ENCODE results near the gene VPS13C.
"Not testable (repeated sequence)": the region's sequence is repeated elsewhere in the genome, so short reads cannot be mapped to it uniquely, and the experiment has no call there.

Gene VPS13C

GRCh38 chr15:62026487-62027262 lies 33.6 kb downstream of the VPS13C start:
- Histone ChIP-seq H3K36me3 (ENCODE audit: control insufficient read depth, insufficient read depth, low read length) (no peaks in the 10 kb centered on the region), H3K23ac (ENCODE audit: low read length) (no peak overlapping the region), H3K27ac (ENCODE audit: low read depth, low read length) (no peak overlapping the region), H4K5ac (ENCODE audit: low read length) (no peak overlapping the region), H3K79me1 (ENCODE audit: low read length) (no peaks in the 10 kb centered on the region), H3K4ac (ENCODE audit: low read depth, low read length) (no peak overlapping the region), H3K56ac (ENCODE audit: low read length) (no peak overlapping the region), H2BK15ac (replicated peaks; ENCODE audit: low read depth) (no peak overlapping the region), H2BK120ac (ENCODE audit: low read depth, low read length) (no peak overlapping the region), H2AK5ac (ENCODE audit: low read length) (no peak overlapping the region), H3K4me3 (ENCODE audit: low read length) (no peak overlapping the region), H3K27me3 (ENCODE audit: insufficient read depth, low read length, poor library complexity) (no peaks in the 10 kb centered on the region), H3K4me1 (ENCODE audit: control insufficient read depth, low read depth, low read length) (no peaks in the 10 kb centered on the region), H3K18ac (ENCODE audit: low read length) (no peak overlapping the region), H3K79me2 (ENCODE audit: control insufficient read depth, insufficient read depth, low read length) (no peaks in the 10 kb centered on the region), H4K8ac (ENCODE audit: low read depth, low read length) (no peak overlapping the region), H2BK5ac (ENCODE audit: low read length) (no peak overlapping the region), H3K4me2 (ENCODE audit: low read length) (no peak overlapping the region), H3K9ac (ENCODE audit: low read length) (no peak overlapping the region)
- DNase-seq = no peak
- 100% methylated on average over 1 of the region's 2 CpGs for WGBS (ENCODE audit: extremely low coverage, insufficient coverage, low lambda C conversion rate)

GRCh38 chr15:62021991-62022600 lies 38.2 kb downstream of the VPS13C start:
- no peak overlapping the region for H3K56ac ChIP-seq (ENCODE audit: low read length)
- H3K27me3 ChIP-seq (ENCODE audit: insufficient read depth, low read length, poor library complexity) = no peaks in the 10 kb centered on the region
- H2BK5ac ChIP-seq (ENCODE audit: low read length) = no peak overlapping the region
- no peaks in the 10 kb centered on the region for H3K4me1 ChIP-seq (ENCODE audit: control insufficient read depth, low read depth, low read length)
- peak; percentile 25 for DNase-seq
- no peak overlapping the region for H3K9ac ChIP-seq (ENCODE audit: low read length)
- no peak overlapping the region for H2AK5ac ChIP-seq (ENCODE audit: low read length)
- H3K36me3 ChIP-seq (ENCODE audit: control insufficient read depth, insufficient read depth, low read length) = no peaks in the 10 kb centered on the region
- no peaks in the 10 kb centered on the region for H3K79me1 ChIP-seq (ENCODE audit: low read length)
- H3K4me3 ChIP-seq (ENCODE audit: low read length) = no peak overlapping the region
- H3K18ac ChIP-seq (ENCODE audit: low read length) = no peak overlapping the region
- no peak overlapping the region for H3K23ac ChIP-seq (ENCODE audit: low read length)
- H4K5ac ChIP-seq (ENCODE audit: low read length) = no peak overlapping the region
- H4K8ac ChIP-seq (ENCODE audit: low read depth, low read length) = no peak overlapping the region
- H2BK15ac ChIP-seq (replicated peaks; ENCODE audit: low read depth) = no peak overlapping the region
- H2BK120ac ChIP-seq (ENCODE audit: low read depth, low read length) = no peak overlapping the region
- H3K79me2 ChIP-seq (ENCODE audit: control insufficient read depth, insufficient read depth, low read length) = no peaks in the 10 kb centered on the region
- no peak overlapping the region for H3K4me2 ChIP-seq (ENCODE audit: low read length)
- WGBS (ENCODE audit: extremely low coverage, insufficient coverage, low lambda C conversion rate) = no CpG with 5 or more reads among the region's 3 CpGs
- H3K27ac ChIP-seq (ENCODE audit: low read depth, low read length) = no peak overlapping the region
- no peak overlapping the region for H3K4ac ChIP-seq (ENCODE audit: low read depth, low read length)

GRCh38 chr15:62020576-62021160 lies 39.6 kb downstream of the VPS13C start:
- no CpG with 5 or more reads among the region's 3 CpGs for WGBS (ENCODE audit: extremely low coverage, insufficient coverage, low lambda C conversion rate)
- no peak overlapping the region for H3K4me2 ChIP-seq (ENCODE audit: low read length)
- H3K27ac ChIP-seq (ENCODE audit: low read depth, low read length) = no peak overlapping the region
- H3K4ac ChIP-seq (ENCODE audit: low read depth, low read length) = no peak overlapping the region
- H4K5ac ChIP-seq (ENCODE audit: low read length) = no peak overlapping the region
- no peaks in the 10 kb centered on the region for H3K27me3 ChIP-seq (ENCODE audit: insufficient read depth, low read length, poor library complexity)
- H3K56ac ChIP-seq (ENCODE audit: low read length) = no peak overlapping the region
- H2BK120ac ChIP-seq (ENCODE audit: low read depth, low read length) = no peak overlapping the region
- no peak overlapping the region for H2BK15ac ChIP-seq (replicated peaks; ENCODE audit: low read depth)
- no peak overlapping the region for H3K18ac ChIP-seq (ENCODE audit: low read length)
- H3K79me2 ChIP-seq (ENCODE audit: control insufficient read depth, insufficient read depth, low read length) = no peaks in the 10 kb centered on the region
- DNase-seq = no peak
- no peak overlapping the region for H2BK5ac ChIP-seq (ENCODE audit: low read length)
- no peak overlapping the region for H4K8ac ChIP-seq (ENCODE audit: low read depth, low read length)
- H3K79me1 ChIP-seq (ENCODE audit: low read length) = no peaks in the 10 kb centered on the region
- no peaks in the 10 kb centered on the region for H3K36me3 ChIP-seq (ENCODE audit: control insufficient read depth, insufficient read depth, low read length)
- H3K9ac ChIP-seq (ENCODE audit: low read length) = no peak overlapping the region
- H2AK5ac ChIP-seq (ENCODE audit: low read length) = no peak overlapping the region
- no peaks in the 10 kb centered on the region for H3K4me1 ChIP-seq (ENCODE audit: control insufficient read depth, low read depth, low read length)
- no peak overlapping the region for H3K4me3 ChIP-seq (ENCODE audit: low read length)
- H3K23ac ChIP-seq (ENCODE audit: low read length) = no peak overlapping the region

- not testable (repeated sequence) for H2BK15ac ChIP-seq (replicated peaks; ENCODE audit: low read depth); H4K5ac ChIP-seq (ENCODE audit: low read length); H2AK5ac ChIP-seq (ENCODE audit: low read length); H3K36me3 ChIP-seq (ENCODE audit: control insufficient read depth, insufficient read depth, low read length); H3K4me2 ChIP-seq (ENCODE audit: low read length); H2BK120ac ChIP-seq (ENCODE audit: low read depth, low read length); H3K18ac ChIP-seq (ENCODE audit: low read length); H3K4me1 ChIP-seq (ENCODE audit: control insufficient read depth, low read depth, low read length); H3K79me2 ChIP-seq (ENCODE audit: control insufficient read depth, insufficient read depth, low read length); H3K9ac ChIP-seq (ENCODE audit: low read length); H3K4ac ChIP-seq (ENCODE audit: low read depth, low read length); H2BK5ac ChIP-seq (ENCODE audit: low read length); DNase-seq; H3K23ac ChIP-seq (ENCODE audit: low read length); H3K79me1 ChIP-seq (ENCODE audit: low read length); H3K27me3 ChIP-seq (ENCODE audit: insufficient read depth, low read length, poor library complexity); H4K8ac ChIP-seq (ENCODE audit: low read depth, low read length); H3K4me3 ChIP-seq (ENCODE audit: low read length); H3K27ac ChIP-seq (ENCODE audit: low read depth, low read length); H3K56ac ChIP-seq (ENCODE audit: low read length)
- WGBS (ENCODE audit: extremely low coverage, insufficient coverage, low lambda C conversion rate) = no CpG with 5 or more reads among the region's 7 CpGs
Observed at GRCh38 chr15:62005354-62005753, 54.9 kb downstream of the VPS13C start.

GRCh38 chr15:61997786-61998185 lies 62.5 kb downstream of the VPS13C start:
- DNase-seq = peak; percentile 1
- Histone ChIP-seq H2BK5ac (ENCODE audit: low read length) (no peak overlapping the region), H3K4me3 (ENCODE audit: low read length) (no peak overlapping the region), H3K27ac (ENCODE audit: low read depth, low read length) (no peak overlapping the region), H3K18ac (ENCODE audit: low read length) (no peak overlapping the region), H3K23ac (ENCODE audit: low read length) (no peak overlapping the region), H3K27me3 (ENCODE audit: insufficient read depth, low read length, poor library complexity) (no peaks in the 10 kb centered on the region), H3K9ac (ENCODE audit: low read length) (no peak overlapping the region), H3K4me1 (ENCODE audit: control insufficient read depth, low read depth, low read length) (no peaks in the 10 kb centered on the region), H4K5ac (ENCODE audit: low read length) (no peak overlapping the region), H3K79me2 (ENCODE audit: control insufficient read depth, insufficient read depth, low read length) (no peaks in the 10 kb centered on the region), H4K8ac (ENCODE audit: low read depth, low read length) (no peak overlapping the region), H3K56ac (ENCODE audit: low read length) (no peak overlapping the region), H2BK120ac (ENCODE audit: low read depth, low read length) (no peak overlapping the region), H3K79me1 (ENCODE audit: low read length) (no peaks in the 10 kb centered on the region), H3K4ac (ENCODE audit: low read depth, low read length) (no peak overlapping the region), H2AK5ac (ENCODE audit: low read length) (no peak overlapping the region), H3K36me3 (ENCODE audit: control insufficient read depth, insufficient read depth, low read length) (no peaks in the 10 kb centered on the region), H3K4me2 (ENCODE audit: low read length) (no peak overlapping the region), H2BK15ac (replicated peaks; ENCODE audit: low read depth) (no peak overlapping the region)
- WGBS (ENCODE audit: extremely low coverage, insufficient coverage, low lambda C conversion rate) = no CpG with 5 or more reads among the region's 1 CpG
